ENCODE measurements around the gene ADAMTS2. TPM values are rescaled to one million over a fixed set of nuclear protein-coding genes. Genes with fewer than 3 reads are reported as not detected.

Gene ADAMTS2
- total and polyA plus RNA-seq, 2 experiments from 2014 or later = 1.6 to 8.1 TPM

DNA sequence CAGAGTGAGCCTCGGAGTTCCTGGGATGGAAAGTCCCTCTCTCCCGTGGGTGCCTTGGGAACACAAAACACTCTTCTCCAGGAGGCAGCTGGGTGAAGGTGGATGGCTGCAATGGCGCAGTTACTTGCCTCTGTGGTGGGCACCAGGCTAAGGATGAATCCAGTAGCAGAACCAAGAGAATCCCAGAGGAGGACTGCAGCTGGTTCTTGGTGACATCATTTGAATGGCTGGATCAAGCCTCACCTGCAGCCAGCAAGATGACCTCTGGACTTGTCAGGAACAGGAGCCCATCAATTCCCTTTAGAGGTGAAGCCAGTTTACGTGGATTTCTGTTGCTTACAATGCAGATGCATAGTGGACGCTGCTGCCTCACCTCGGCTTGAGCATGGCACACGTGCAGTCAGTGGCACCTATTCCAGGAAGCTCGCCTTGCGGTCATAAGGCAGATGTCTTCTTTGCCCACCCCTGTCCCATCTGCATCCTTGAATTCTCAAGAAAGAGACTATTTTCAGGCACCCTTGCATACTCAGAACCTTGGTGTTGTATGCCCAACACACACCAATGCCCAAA, 34.1 kb upstream of the ADAMTS2 start:
- peaks cover 9% of the 10 kb centered on the region for H3K27me3 Mint-ChIP-seq (ENCODE audit: insufficient read depth, low read depth, poor library complexity)
- no peaks in the 10 kb centered on the region for H3K79me2 ChIP-seq (replicated peaks; ENCODE audit: insufficient read depth)
- no peak overlapping the region for H3K4me3 Mint-ChIP-seq
- no peaks in the 10 kb centered on the region for H3K4me1 ChIP-seq (ENCODE audit: insufficient read depth)
- H3K9me3 Mint-ChIP-seq = peaks cover 24% of the 10 kb centered on the region
- H3K27ac Mint-ChIP-seq = no peak overlapping the region
- no peaks in the 10 kb centered on the region for H3K9me2 ChIP-seq (ENCODE audit: insufficient read depth)
- H3K27me3 ChIP-seq (ENCODE audit: insufficient read depth) = no peaks in the 10 kb centered on the region
- no peak overlapping the region for H3K4me2 ChIP-seq
- TF ChIP-seq, protein P1, sequence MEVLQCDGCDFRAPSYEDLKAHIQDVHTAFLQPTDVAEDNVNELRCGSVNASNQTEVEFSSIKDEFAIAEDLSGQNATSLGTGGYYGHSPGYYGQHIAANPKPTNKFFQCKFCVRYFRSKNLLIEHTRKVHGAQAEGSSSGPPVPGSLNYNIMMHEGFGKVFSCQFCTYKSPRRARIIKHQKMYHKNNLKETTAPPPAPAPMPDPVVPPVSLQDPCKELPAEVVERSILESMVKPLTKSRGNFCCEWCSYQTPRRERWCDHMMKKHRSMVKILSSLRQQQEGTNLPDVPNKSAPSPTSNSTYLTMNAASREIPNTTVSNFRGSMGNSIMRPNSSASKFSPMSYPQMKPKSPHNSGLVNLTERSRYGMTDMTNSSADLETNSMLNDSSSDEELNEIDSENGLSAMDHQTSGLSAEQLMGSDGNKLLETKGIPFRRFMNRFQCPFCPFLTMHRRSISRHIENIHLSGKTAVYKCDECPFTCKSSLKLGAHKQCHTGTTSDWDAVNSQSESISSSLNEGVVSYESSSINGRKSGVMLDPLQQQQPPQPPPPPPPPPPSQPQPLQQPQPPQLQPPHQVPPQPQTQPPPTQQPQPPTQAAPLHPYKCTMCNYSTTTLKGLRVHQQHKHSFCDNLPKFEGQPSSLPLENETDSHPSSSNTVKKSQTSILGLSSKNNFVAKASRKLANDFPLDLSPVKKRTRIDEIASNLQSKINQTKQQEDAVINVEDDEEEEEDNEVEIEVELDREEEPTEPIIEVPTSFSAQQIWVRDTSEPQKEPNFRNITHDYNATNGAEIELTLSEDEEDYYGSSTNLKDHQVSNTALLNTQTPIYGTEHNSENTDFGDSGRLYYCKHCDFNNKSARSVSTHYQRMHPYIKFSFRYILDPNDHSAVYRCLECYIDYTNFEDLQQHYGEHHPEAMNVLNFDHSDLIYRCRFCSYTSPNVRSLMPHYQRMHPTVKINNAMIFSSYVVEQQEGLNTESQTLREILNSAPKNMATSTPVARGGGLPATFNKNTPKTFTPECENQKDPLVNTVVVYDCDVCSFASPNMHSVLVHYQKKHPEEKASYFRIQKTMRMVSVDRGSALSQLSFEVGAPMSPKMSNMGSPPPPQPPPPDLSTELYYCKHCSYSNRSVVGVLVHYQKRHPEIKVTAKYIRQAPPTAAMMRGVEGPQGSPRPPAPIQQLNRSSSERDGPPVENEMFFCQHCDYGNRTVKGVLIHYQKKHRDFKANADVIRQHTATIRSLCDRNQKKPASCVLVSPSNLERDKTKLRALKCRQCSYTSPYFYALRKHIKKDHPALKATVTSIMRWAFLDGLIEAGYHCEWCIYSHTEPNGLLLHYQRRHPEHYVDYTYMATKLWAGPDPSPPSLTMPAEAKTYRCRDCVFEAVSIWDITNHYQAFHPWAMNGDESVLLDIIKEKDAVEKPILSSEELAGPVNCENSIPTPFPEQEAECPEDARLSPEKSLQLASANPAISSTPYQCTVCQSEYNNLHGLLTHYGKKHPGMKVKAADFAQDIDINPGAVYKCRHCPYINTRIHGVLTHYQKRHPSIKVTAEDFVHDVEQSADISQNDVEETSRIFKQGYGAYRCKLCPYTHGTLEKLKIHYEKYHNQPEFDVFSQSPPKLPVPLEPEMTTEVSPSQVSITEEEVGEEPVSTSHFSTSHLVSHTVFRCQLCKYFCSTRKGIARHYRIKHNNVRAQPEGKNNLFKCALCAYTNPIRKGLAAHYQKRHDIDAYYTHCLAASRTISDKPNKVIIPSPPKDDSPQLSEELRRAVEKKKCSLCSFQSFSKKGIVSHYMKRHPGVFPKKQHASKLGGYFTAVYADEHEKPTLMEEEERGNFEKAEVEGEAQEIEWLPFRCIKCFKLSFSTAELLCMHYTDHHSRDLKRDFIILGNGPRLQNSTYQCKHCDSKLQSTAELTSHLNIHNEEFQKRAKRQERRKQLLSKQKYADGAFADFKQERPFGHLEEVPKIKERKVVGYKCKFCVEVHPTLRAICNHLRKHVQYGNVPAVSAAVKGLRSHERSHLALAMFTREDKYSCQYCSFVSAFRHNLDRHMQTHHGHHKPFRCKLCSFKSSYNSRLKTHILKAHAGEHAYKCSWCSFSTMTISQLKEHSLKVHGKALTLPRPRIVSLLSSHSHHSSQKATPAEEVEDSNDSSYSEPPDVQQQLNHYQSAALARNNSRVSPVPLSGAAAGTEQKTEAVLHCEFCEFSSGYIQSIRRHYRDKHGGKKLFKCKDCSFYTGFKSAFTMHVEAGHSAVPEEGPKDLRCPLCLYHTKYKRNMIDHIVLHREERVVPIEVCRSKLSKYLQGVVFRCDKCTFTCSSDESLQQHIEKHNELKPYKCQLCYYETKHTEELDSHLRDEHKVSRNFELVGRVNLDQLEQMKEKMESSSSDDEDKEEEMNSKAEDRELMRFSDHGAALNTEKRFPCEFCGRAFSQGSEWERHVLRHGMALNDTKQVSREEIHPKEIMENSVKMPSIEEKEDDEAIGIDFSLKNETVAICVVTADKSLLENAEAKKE (CRISPR knock-in tag; IDR thresholded peaks at IDR 0.05) = no peak
- TF ChIP-seq CREB1 (CRISPR knock-in tag; IDR thresholded peaks at IDR 0.05; ENCODE audit: low read depth) (no peak), STAT1 (IDR thresholded peaks at IDR 0.05; ENCODE audit: unreplicated experiment) (no peak), ZNF114 (CRISPR knock-in tag; IDR thresholded peaks at IDR 0.05) (no peak), ZNF331 (CRISPR knock-in tag; IDR thresholded peaks at IDR 0.05; ENCODE audit: low read depth) (no peak), POLR2AphosphoS5 (IDR thresholded peaks at IDR 0.05; ENCODE audit: low read depth) (no peak), EZH2 (IDR thresholded peaks at IDR 0.05; ENCODE audit: low read depth, unreplicated experiment) (no peak), JUNB (IDR thresholded peaks at IDR 0.05; ENCODE audit: unreplicated experiment) (no peak), REST (IDR thresholded peaks at IDR 0.05; ENCODE audit: unreplicated experiment) (no peak), EZH2phosphoT487 (IDR thresholded peaks at IDR 0.05; ENCODE audit: unreplicated experiment) (no peak)
- TF ChIP-seq, protein P2, sequence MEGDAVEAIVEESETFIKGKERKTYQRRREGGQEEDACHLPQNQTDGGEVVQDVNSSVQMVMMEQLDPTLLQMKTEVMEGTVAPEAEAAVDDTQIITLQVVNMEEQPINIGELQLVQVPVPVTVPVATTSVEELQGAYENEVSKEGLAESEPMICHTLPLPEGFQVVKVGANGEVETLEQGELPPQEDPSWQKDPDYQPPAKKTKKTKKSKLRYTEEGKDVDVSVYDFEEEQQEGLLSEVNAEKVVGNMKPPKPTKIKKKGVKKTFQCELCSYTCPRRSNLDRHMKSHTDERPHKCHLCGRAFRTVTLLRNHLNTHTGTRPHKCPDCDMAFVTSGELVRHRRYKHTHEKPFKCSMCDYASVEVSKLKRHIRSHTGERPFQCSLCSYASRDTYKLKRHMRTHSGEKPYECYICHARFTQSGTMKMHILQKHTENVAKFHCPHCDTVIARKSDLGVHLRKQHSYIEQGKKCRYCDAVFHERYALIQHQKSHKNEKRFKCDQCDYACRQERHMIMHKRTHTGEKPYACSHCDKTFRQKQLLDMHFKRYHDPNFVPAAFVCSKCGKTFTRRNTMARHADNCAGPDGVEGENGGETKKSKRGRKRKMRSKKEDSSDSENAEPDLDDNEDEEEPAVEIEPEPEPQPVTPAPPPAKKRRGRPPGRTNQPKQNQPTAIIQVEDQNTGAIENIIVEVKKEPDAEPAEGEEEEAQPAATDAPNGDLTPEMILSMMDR (conservative IDR thresholded peaks at IDR 0.05; ENCODE audit: low read depth in 2 of 2) = no peak
- H4K20me1 ChIP-seq (replicated peaks; ENCODE audit: insufficient read depth) = no peaks in the 10 kb centered on the region
- no peak for ATAC-seq
- H3F3A ChIP-seq (replicated peaks; ENCODE audit: low read depth) = no peaks in the 10 kb centered on the region
- no peaks in the 10 kb centered on the region for H3K36me3 Mint-ChIP-seq (ENCODE audit: low read depth)
- no peak overlapping the region for H3K27ac ChIP-seq (ENCODE audit: low read depth)
- no peak for DNase-seq (ENCODE audit: low spot score)
- H2AFZ ChIP-seq = no peak overlapping the region
- no peaks in the 10 kb centered on the region for H3K36me3 ChIP-seq (ENCODE audit: insufficient read depth)
- H3K4me1 Mint-ChIP-seq = no peaks in the 10 kb centered on the region; the same call in 2 of the 3 replicates
- no peak overlapping the region for H3K4me3 ChIP-seq

All from GM23338 (cell line).